GM08714 (cell line): ENCODE data around the gene WNT11.

Experiments
- H3K4me3 ChIP-seq: fragments of 200-500 bp; sonication (Bioruptor generic); 2 replicates; pipeline ENCODE4 v1.5.1; 2014; ENCODE audit warnings: mild to moderate bottlenecking, low read length, inconsistent platforms
- ZNF274 ChIP-seq: IDR thresholded peaks from 2 replicates; pipeline ENCODE4 v1.6.1; 2012; ENCODE audit warnings: mild to moderate bottlenecking, low read depth, low read length

WNT11 gene

DNA sequence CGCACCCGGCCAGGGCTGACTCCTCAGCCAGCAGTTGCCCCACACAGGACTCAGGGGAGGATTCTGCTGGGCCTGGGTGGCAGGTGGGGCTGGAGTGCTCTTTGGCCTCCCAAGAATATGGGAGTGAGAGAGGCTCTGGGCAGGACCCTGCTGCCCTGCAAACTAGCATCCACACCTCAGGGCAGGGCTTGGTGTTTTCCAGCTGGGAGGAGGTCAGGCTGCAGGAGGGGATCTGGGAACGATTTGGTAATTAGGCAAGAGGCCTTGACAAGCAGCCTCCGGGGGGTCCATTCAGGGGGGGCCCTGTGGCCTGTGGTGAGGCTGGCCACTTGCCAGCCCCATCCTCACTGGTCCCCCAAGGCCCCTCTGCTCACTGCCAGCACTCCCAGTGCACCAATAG, 35.8 kb downstream of the WNT11 start:
- no peak for TF ChIP-seq ZNF274
- H3K4me3 ChIP-seq: no peak overlapping the region

DNA sequence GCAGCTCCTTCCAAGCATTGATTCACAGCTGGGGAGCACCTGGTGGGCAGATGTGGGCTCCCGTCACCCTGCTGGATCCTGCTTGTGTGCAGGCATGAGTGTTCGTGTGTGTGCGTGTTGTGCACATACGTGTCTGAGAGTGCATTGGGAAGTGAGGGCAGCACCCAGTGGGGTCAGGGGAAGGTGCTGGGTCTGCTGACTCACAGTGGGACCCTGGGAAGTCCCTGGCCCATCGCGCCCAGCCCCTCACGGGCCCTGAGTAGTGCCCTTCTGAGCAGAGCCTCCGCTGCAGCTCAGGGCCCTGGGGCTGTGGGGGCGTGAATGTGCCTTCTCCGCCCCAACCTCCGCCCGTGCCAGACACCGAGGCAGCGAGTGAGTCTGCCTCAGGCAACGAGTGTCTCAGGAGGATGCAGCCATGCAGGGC, 36.8 kb downstream of the WNT11 start:
- no peak for TF ChIP-seq ZNF274
- no peak overlapping the region for H3K4me3 ChIP-seq

DNA sequence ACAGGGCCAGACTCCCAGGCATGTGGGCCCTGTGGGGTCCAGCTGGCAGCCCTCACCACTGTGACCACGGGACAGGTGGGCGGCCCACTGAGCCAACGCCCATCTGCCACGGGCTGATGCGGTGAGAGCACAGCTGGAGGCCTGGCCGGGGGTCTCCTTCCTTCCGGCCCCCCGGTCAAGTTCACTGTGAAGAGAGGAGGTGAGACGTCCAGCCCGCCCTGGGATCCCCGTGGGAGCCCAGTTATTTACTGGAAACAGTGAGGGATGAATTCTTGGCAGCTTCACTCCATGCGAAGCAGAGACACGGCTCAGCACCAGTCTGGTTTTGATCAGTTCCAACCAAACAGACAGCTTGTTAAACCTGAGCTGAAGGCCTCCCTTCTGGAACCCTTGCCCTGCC, 38.7 kb downstream of the WNT11 start:
- H3K4me3 ChIP-seq: no peak overlapping the region
- no peak for TF ChIP-seq ZNF274

DNA sequence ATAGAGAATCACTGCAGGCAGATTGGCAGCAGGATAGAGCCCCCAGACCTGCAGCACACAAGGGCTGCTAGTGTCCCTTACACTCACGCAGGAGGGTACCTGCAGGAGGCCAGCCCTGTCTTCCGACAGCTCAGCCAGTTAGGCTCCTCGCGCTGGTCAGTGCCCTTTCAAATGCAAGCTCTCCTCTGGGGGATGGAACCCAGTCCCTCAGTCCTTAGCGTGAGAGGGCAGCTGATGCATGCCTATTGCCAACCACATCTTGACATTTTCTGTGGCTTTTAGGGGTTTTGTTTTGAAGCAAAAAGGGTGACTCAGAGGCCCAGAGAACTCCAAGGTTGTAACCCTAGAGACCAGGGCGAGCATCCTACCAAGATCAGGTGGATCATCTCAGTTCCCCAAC, 40.0 kb downstream of the WNT11 start:
- H3K4me3 ChIP-seq: no peak overlapping the region
- no peak for TF ChIP-seq ZNF274

DNA sequence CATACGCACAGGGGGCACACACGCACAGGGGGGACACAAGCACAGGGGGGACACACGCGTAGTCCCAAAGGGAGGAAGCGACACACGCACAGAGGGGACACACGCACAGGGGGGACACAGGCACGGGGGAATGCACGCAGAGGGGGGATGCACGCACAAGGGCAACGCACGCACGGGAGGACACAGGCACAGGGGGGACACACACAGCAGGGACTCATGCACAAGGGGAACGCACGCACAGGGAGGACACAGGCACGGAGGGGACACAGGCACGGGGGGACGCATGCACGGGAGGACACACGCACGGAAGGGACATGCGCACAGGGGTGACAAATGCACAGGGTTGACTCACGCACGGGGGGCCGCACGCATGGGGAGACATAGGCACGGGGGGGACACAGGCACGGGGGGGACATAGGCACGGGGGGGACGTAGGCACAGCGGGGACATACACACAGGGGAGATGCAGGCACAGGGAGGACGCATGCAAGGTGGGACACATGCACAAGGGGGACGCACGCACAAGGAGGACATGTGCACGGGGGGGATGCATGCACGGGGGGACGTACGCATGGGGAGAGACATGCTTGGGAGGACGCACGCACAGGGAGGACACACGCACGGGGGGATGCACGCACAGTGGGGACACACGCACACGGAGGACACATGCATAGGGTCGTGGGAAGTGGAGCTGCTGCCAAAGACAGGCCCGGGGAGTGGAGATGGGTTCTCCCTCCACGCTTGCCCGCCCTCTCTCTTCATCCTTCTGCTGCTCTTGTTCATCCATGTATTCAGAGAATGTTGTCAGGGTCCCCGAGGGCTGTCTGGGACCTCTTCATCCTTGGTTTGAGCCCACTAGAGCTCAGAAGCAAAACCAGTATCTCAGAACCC, 41.2 kb downstream of the WNT11 start:
- H3K4me3 ChIP-seq: no peak overlapping the region
- no peak for TF ChIP-seq ZNF274

DNA sequence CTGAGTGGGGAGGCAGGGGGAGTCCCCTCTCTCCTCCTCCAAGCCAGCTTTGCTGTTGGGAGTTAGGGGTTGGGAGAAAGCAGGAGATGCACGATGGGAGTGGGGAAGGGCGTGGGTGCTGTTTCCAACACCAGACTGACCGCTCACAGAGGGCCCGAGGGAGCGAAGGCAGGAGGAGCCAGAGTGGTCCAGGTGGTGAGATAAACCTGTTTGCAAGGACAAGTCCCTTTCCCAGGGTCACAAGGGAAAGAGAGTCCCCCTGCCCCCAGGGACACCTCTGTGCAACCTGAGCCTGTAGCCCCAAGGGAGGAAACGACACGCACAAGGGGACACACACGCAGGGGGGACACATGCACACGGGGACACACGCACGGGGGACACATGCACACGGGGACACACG, 42.2 kb downstream of the WNT11 start:
- TF ChIP-seq ZNF274: no peak
- H3K4me3 ChIP-seq: no peak overlapping the region

DNA sequence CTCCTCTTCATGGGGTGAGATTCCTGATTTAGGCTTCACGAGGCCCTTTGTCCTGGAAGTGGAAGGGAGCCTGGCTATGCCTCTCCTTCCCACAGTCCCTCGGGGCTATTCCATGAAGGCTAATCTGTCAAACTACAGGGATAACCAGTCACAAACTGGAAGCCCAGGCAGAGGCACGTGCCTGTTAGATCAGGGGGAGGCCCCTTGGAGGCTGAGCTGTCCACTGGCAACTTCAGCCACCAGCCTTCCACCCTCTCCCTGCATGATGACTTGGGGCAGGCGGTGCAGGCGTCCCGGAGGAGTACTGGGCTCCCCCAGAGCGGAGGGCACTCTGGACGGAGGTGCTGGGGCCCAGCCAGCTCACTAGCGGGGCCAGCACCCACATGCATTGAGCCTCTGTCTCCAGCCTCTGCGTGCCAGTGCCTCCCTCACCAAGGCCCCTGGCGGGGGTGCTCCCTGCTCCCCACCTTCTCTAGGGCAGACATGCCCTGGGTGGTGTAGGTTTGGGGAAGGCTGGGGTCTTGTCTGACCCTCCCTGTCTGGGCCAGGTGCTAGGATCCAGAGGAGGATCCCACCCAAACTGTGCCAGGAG, 42.9 kb downstream of the WNT11 start:
- no peak overlapping the region for H3K4me3 ChIP-seq
- TF ChIP-seq ZNF274: no peak

DNA sequence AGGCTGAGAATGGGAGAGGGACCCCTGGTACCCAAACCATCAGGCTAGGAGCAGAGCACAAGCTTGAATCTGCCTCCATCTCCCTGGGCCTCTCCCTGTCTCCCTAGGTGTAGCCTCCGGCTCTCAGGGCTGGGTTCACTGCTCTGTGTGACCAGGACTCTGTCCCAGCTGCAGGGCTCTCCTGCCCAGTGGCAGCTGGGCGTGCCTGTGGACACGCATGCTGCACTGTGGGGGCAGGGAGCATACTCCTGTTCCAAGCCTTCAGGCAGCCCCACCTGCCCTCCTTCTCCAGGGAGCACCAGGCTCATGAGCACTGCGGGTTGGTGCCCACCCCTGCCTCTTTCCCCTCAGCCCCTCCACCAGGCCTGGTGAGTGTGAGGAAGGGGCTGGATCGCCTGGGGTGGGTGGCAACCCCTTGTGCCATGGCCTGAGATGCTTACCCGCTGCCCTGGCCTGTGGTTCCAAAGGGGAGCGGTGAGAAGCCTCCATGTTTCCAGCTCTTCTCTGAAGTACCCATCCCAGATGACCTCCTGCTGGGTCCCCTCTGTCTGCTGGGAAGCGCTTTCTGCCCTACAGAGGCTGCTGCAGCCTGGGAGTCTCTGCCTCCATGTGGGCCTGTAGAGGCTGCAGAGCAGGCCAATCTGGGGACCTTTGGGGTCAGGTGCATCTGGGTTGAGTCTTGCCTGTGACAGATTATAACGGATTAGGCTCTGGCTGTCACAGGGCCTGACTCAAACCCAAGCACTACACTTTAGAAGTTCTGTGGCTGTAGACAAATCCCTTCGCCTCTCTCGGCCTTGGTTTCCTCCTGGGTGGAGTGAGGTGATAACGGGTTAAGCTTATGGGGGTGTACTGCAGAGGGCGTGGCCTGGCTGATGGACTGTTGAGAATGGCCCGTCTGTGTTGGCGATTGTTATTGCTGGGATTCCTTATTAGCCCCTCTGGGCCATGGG, 43.7 kb downstream of the WNT11 start:
- TF ChIP-seq ZNF274: no peak
- no peak overlapping the region for H3K4me3 ChIP-seq

DNA sequence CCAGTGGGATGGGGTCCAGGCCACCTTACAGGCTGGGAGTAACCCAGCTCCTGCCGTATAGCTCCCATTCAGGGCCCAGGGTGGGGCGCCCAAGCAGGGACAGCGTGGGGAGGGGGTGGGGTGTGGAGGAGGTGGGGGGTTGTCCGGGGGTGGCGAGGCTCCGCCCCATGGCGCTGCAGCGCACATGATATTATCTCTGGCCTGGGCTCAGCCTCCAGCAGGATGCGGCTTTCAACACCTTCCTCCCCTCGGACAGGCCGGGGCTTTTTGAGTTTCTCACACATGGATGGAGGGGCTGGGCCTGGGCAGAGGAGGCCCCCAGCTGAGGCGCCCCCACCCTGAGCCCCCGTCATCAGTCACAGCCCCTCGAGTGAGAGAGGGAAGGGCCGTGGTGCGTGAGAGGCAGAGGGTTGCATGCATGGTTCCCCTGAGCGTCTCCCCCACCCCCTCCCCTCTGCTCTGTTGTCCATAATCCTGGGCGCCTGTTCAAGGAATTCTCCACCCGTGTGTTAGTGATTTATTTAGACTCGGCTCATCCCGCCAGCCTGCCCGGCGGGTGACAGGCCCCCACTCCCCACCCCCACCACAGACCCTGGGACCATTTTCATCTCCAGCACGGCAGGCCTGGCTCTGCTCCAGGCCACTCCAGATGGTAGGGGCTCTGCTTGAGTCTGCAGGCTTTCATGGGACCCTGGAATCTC, 44.9 kb downstream of the WNT11 start:
- no peak overlapping the region for H3K4me3 ChIP-seq
- TF ChIP-seq ZNF274: no peak

DNA sequence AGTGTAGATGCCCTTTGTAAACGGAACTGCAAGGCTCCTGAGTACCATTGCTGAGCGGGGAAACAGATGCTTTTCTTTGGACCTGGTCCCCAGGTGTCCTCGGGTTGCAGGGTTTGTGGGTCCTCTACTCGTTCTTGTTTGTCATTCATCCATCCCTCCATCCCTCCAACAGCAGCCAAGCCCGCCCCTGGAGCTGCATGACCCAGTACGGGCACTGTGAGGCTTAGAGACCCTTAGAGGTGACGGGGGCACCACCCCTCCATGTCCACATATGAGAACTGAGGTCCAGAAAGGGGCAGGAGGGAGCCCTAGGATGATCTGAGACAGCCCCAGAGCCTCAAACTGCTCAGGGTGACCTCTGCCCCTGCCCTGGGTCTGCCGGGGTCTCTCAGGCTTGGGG, 45.4 kb downstream of the WNT11 start:
- TF ChIP-seq ZNF274: no peak
- H3K4me3 ChIP-seq: no peak overlapping the region

DNA sequence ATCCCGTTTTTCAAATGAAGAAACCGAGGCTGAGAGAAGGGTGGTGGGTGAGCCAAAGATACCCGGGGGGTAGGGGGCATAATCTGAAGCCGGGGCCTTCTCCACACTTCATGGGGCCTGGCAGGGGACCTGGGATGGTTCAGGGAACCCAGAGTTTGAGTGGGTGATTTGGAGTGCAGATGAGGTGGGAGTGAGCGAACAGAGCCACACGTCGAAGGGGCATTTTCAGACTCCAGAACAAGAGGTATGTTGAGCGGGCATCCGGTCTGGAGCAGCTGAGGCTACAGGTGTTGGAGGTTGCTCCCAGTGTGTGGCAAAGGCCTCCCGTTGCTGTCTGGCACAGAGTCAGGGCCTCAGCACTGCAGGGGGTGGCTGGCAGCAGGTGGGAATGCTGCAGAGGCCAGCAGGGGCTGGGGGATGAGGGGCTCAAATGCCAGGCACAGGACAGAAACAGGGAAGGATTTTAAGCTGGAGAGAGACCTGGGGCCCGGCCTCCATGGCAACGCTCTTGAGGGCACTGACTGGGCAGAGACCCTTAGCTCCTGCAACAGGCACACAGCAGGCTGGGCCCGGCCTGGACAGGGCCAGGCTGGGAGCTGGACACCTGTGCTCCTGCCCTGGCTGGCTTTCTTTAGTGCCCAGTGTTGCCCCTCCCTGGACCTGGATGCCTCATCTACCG, 46.2 kb downstream of the WNT11 start:
- TF ChIP-seq ZNF274: no peak
- no peak overlapping the region for H3K4me3 ChIP-seq

DNA sequence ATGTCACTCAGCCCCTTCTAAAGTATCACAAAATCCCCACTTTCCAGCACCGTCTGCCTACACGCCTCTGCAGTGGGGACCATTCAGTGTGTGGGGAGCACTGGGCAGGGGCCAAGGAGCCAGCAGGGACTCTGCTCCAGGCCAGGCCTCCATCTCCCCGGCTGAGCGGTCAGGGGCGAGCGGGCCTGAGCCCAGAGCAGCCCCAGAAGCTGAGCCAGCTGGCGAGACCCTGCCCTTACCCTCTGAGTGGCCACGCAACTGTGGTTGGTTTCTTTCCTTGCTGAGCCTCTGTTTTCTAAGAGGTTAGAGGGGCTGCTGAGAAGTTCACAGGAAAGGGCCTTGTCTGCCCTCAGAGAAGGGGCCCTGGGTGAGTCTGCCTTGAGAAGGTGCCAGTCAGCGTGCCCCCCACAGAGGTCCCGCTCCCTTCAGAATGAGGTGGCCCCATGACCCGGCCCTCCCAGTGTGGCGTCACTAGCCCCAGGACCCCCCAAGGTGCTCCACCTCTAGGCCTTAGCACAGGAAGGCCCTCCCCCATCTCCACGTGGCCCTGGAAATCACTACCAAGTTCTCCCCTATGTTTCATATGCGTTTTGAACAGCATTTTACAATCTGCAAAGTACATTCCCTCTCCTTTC, 46.9 kb downstream of the WNT11 start:
- H3K4me3 ChIP-seq: no peak overlapping the region
- no peak for TF ChIP-seq ZNF274
